NCI-H524 (cell line): ENCODE results near the gene ACIN1.

Experiments used
- DNase-seq, 2 experiments: peaks; one replicate each; lab custom pipeline; 2025; lab: John Stamatoyannopoulos, UW

Gene ACIN1

GRCh38 chr14:23080474-23080873, 14.5 kb downstream of the ACIN1 start:
- DNase-seq: no peak

GRCh38 chr14:23079716-23080115, 15.2 kb downstream of the ACIN1 start:
- no peak for DNase-seq

- no peak for DNase-seq
Measured at GRCh38 chr14:23078692-23079116, 16.2 kb downstream of the ACIN1 start.

- DNase-seq: no peak
Measured at GRCh38 chr14:23077962-23078361, 17.0 kb downstream of the ACIN1 start.

GRCh38 chr14:23076785-23077408, 18.0 kb downstream of the ACIN1 start:
- no peak for DNase-seq

- no peak for DNase-seq
Measured at GRCh38 chr14:23074906-23075305, 20.0 kb downstream of the ACIN1 start.

GRCh38 chr14:23071921-23072539, 22.9 kb downstream of the ACIN1 start:
- DNase-seq: no peak

GRCh38 chr14:23071244-23071920, 23.6 kb downstream of the ACIN1 start:
- DNase-seq: no peak

GRCh38 chr14:23070262-23071129, 24.4 kb downstream of the ACIN1 start:
- no peak for DNase-seq

GRCh38 chr14:23069413-23069806, 25.5 kb downstream of the ACIN1 start:
- DNase-seq: no peak

- DNase-seq: no peak
Measured at GRCh38 chr14:23068789-23069412, 26.0 kb downstream of the ACIN1 start.

GRCh38 chr14:23067847-23068788, 26.8 kb downstream of the ACIN1 start:
- DNase-seq: no peak

- no peak for DNase-seq
Measured at GRCh38 chr14:23066855-23067744, 27.8 kb downstream of the ACIN1 start.

GRCh38 chr14:23066368-23066767, 28.6 kb downstream of the ACIN1 start:
- DNase-seq: no peak

- DNase-seq: no peak
Measured at GRCh38 chr14:23063601-23064000, 31.3 kb downstream of the ACIN1 start.

GRCh38 chr14:23062002-23062401, 32.9 kb downstream of the ACIN1 start:
- no peak for DNase-seq

- DNase-seq: no peak
Measured at GRCh38 chr14:23060536-23061260, 34.2 kb downstream of the ACIN1 start.

GRCh38 chr14:23058654-23059504, 36.1 kb downstream of the ACIN1 start:
- no peak for DNase-seq
